GM21423 (cell line): ENCODE data around the gene ACP7.
"Not testable (repeated sequence)": the region's sequence is repeated elsewhere in the genome, so short reads cannot be mapped to it uniquely, and the experiment has no call there.

Experiments
- ATAC-seq: cut with Tn5 transposase; IDR thresholded peaks from one replicate; pipeline ENCODE4 v1.9.1; 2021; ENCODE audit warnings: mild to moderate bottlenecking, moderate library complexity; ENCODE audit not compliant: unreplicated experiment

ACP7 gene

GRCh38 chr19:39083983-39084731, at the start of gene ACP7:
Gene ACP7, plus strand, starts transcription at chr19:39084368. Its CDS starts 902 bp downstream, at chr19:39085270.
- no peak for ATAC-seq

GRCh38 chr19:39036581-39036980, 47.6 kb upstream of the ACP7 start:
- no peak for ATAC-seq

- ATAC-seq = no peak
These were observed 47.0 kb upstream of the ACP7 start for GRCh38 chr19:39037194-39037593.

GRCh38 chr19:39038098-39038497, 46.1 kb upstream of the ACP7 start:
- ATAC-seq = no peak

- no peak for ATAC-seq
These were observed 38.7 kb upstream of the ACP7 start for GRCh38 chr19:39045506-39045905.

- ATAC-seq = no peak
These were observed 37.9 kb upstream of the ACP7 start for GRCh38 chr19:39046037-39046821.

GRCh38 chr19:39047073-39047472, 37.1 kb upstream of the ACP7 start:
- ATAC-seq = no peak

- ATAC-seq = no peak
These were observed 31.9 kb upstream of the ACP7 start for GRCh38 chr19:39052243-39052746.

GRCh38 chr19:39052846-39053245, 31.3 kb upstream of the ACP7 start:
- no peak for ATAC-seq

GRCh38 chr19:39053276-39054090, 30.7 kb upstream of the ACP7 start:
- no peak for ATAC-seq

GRCh38 chr19:39054091-39054470, 30.1 kb upstream of the ACP7 start:
- no peak for ATAC-seq

GRCh38 chr19:39057615-39058014, 26.6 kb upstream of the ACP7 start:
- ATAC-seq = no peak

GRCh38 chr19:39059302-39059701, 24.9 kb upstream of the ACP7 start:
- no peak for ATAC-seq

GRCh38 chr19:39060171-39060570, 24.0 kb upstream of the ACP7 start:
- no peak for ATAC-seq

- no peak for ATAC-seq
These were observed 19.8 kb upstream of the ACP7 start for GRCh38 chr19:39064405-39064804.

- ATAC-seq = no peak
These were observed 18.2 kb upstream of the ACP7 start for GRCh38 chr19:39065928-39066327.

- ATAC-seq = no peak
These were observed 17.1 kb upstream of the ACP7 start for GRCh38 chr19:39067104-39067503.

- ATAC-seq = not testable (repeated sequence)
These were observed 15.9 kb upstream of the ACP7 start for GRCh38 chr19:39068259-39068658.

GRCh38 chr19:39070888-39071287, 13.3 kb upstream of the ACP7 start:
- ATAC-seq = no peak

GRCh38 chr19:39074205-39074692, 9.9 kb upstream of the ACP7 start:
- ATAC-seq = no peak

GRCh38 chr19:39074942-39075341, 9.2 kb upstream of the ACP7 start:
- no peak for ATAC-seq
